Transverse colon (tissue), 4 donors: Measurements from ENCODE around the gene ELAVL1. TPM values are rescaled to one million over a fixed set of nuclear protein-coding genes. Genes with fewer than 3 reads are reported as not detected.

Source experiments
- DNase-seq: peaks from one replicate; pipeline ENCODE4 v3.0.0-alpha.2; 2019
- H3K27ac ChIP-seq, 4 donors: fragments of 200-600 bp; sonication (generic); 2 replicates each; pipeline ENCODE4 v1.5.1; 2016 to 2018; ENCODE audit warnings: inconsistent platforms in 4 of 4
- H3K27me3 ChIP-seq: fragments of 200-600 bp; sonication (generic); 2 replicates; pipeline ENCODE4 v1.5.1; 2017; ENCODE audit warnings: inconsistent platforms
- H3K36me3 ChIP-seq, 4 donors: fragments of 200-600 bp; sonication (generic); 2 replicates each; pipeline ENCODE4 v1.5.1; 2017 to 2019; ENCODE audit warnings: inconsistent platforms in 4 of 4
- H3K4me1 ChIP-seq, 4 donors: fragments of 200-600 bp; sonication (generic); 2 replicates each; pipeline ENCODE4 v1.5.1; 2017 to 2020; ENCODE audit warnings: inconsistent platforms in 4 of 4
- H3K4me3 ChIP-seq, 4 donors: fragments of 200-600 bp; sonication (generic); 1 replicate in 1 of 4; 2 replicates in 3 of 4; pipeline versions ENCODE4 v1.5.1 to v1.6.1; 2017 to 2019; ENCODE audit warnings: inconsistent platforms in 4 of 4
- H3K9me3 ChIP-seq, 2 donors: fragments of 200-600 bp; sonication (generic); 2 replicates each; pipeline ENCODE4 v1.5.1; 2017 to 2019; ENCODE audit warnings: inconsistent platforms in 2 of 2
- EP300 ChIP-seq: sonication (generic); formaldehyde crosslinking; IDR thresholded peaks from one replicate; pipeline ENCODE4 v1.6.1; 2017; ENCODE audit warnings: antibody characterized with exemption, low read depth
- POLR2A ChIP-seq: fragments of 450-650 bp; IDR thresholded peaks from one replicate; pipeline ENCODE4 v1.6.1; 2016; ENCODE audit warnings: antibody characterized with exemption, mild to moderate bottlenecking, moderate library complexity
- POLR2AphosphoS5 ChIP-seq, 3 donors: sonication (generic); formaldehyde crosslinking; IDR thresholded peaks; one replicate each; pipeline ENCODE4 v1.6.1; 2016; ENCODE audit warnings: antibody characterized with exemption in 3 of 3
- WGBS, 2 donors: methylation state at CpG; one replicate each; pipeline ENCODE4 v1.1.5; 2018; ENCODE audit warnings: low coverage in 1 of 2; 5-methylcytosine and 5-hydroxymethylcytosine counted together
- in situ Hi-C, 4 donors: fragments of 200-750 bp; cut with MboI; loops; one replicate each; pipeline versions ENCODE4 v1.15.0 to v1.15.1; 2017; ENCODE audit warnings: low sequenced_read_pairs in 3 of 4, low pct_ligation_motif_present in 1 of 4, low pct_unique_long_range_greater_than_20kb in 1 of 4
- intact Hi-C: fragments of 100-400 bp; cut with DNase I; formaldehyde crosslinking; loops from one replicate; pipeline ENCODE4 v1.15.1; 2023; ENCODE audit warnings: low total_unique reads
- total RNA-seq, 4 donors: library from RNA; depleted of rRNA; stranded (reverse); fragments of >200 nt; gene quantifications; one replicate each; pipeline ENCODE4 v1.1.0, GENCODE V29; 2016
- TF ChIP-seq, protein P1 (sequence below), 5 experiments: fragments of 200-600 bp in 3 of 5; fragments of 450-650 bp in 2 of 5; sonication (generic) in 3 of 5; IDR thresholded peaks; 1 replicate in 2 of 5; 2 replicates in 3 of 5; pipeline ENCODE4 v1.5.1; 2016 to 2017; ENCODE audit warnings: antibody characterized with exemption in 5 of 5, inconsistent platforms in 3 of 5, mild to moderate bottlenecking in 2 of 5, moderate library complexity in 1 of 5

ELAVL1 gene
- total RNA-seq, 4 donors from 2014 or later, result 11.9 to 101 (median 22.4) TPM

DNA sequence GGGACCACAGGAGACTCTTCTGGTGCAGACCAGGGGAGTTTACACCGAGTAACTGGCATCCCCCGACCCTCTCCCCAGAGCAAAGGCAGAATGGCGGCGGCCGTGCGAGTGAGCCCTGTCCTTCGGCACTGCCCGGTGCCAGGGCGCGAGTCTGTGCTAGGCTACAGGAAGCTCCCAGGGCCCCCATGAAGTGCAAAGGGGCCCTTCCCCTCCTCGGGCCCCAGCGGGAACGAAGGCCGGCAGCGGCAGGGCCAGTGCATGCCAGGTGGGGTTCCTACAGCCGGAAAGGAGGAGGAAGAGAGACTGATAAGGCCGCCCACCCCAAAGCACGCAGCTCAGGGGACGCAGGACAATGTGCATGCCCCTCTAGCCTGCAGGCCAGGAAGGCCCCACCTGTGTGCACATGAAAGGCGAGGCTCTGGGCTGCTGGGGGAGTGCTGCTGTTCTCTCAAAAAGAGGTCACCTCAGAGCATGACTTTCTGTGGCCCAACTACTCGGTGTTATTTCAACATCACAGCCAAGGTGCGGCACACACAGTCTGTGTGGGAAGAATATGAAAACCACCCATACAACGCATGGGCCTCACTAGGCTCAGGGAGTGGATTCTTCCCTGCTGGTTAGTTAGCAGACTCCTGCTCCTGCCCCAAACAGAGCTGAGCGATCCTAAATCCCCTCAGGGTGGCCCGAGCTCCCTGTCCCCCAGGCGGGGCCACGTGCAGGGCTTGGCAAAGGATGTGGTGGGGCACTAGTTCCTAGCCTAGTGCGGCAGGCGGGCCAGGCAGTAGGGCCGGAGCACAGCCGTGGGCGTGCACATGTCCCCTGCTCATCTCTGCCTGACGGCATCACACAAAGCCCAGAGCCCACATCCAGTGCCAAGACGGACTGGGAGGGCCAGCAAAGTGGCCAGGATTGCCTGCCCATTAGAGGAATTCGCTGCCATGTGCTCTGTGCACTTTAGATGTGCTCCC is 33.6 kb downstream of the ELAVL1 start:
- no peak overlapping the region for H3K27ac ChIP-seq
- TF ChIP-seq, protein P1, sequence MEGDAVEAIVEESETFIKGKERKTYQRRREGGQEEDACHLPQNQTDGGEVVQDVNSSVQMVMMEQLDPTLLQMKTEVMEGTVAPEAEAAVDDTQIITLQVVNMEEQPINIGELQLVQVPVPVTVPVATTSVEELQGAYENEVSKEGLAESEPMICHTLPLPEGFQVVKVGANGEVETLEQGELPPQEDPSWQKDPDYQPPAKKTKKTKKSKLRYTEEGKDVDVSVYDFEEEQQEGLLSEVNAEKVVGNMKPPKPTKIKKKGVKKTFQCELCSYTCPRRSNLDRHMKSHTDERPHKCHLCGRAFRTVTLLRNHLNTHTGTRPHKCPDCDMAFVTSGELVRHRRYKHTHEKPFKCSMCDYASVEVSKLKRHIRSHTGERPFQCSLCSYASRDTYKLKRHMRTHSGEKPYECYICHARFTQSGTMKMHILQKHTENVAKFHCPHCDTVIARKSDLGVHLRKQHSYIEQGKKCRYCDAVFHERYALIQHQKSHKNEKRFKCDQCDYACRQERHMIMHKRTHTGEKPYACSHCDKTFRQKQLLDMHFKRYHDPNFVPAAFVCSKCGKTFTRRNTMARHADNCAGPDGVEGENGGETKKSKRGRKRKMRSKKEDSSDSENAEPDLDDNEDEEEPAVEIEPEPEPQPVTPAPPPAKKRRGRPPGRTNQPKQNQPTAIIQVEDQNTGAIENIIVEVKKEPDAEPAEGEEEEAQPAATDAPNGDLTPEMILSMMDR (IDR thresholded peaks at IDR 0.05), result no peak
- no peak for TF ChIP-seq POLR2AphosphoS5 (IDR thresholded peaks at IDR 0.05)
- no peak for DNase-seq
- no peaks in the 10 kb centered on the region for H3K4me1 ChIP-seq
- 84 to 100% methylated on average over 4 to 35 of the region's 35 CpGs for WGBS, 2 donors
- peaks cover 0 to 24% (median 8%) of the 10 kb centered on the region in 4 donors for H3K36me3 ChIP-seq
- no peaks in the 10 kb centered on the region for H3K27me3 ChIP-seq
- no peak overlapping the region for H3K4me3 ChIP-seq
- in situ Hi-C loops, result loop anchor here in 1 of 4 donors (25.0 kb wide), 1 partner anchor 265 kb away; no protein-coding TSS in a partner anchor
- no peaks in the 10 kb centered on the region for H3K9me3 ChIP-seq
- intact Hi-C loops, result no loop called here

DNA sequence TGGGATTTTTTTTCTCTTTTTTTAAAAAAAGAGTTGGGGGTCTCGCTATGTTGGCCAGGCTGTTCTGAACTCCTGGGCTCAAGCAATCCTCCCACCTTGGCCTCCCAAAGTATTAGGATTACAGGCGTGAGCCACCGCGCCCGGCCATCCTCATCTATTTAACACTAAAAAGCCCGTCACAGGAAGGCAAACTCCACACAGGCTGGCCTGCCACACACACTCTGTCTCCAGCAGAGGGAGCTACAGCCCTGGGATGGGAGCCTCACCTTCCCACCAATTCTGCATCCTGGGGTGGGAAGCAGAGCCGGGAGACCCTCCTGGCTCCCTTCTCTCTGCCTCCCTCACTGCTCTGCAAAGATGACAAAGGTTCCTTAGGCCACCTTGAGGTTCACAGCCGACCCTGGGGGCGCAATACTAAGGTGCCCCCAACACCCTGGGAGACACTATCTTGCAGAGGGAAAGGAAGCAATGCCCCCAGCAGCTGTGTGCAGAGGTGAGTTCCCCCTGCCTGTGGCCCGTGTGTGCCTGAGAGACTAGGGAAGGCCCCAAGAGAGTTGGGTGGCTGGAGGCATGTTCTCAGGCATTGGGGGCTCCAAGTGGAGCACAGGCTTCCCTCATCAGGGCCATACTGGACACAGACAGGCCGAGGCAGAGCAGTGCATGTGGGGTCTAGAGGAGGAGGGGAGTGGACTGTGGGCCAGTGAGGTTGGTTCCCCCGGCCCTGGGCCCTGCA is 34.6 kb downstream of the ELAVL1 start:
- TF ChIP-seq, protein P1 (IDR thresholded peaks at IDR 0.05), result peak; percentile 39 to 66 (median 55)
- TF ChIP-seq POLR2A, result no peak
- H3K36me3 ChIP-seq, result peaks cover 0 to 32% (median 9%) of the 10 kb centered on the region in 4 donors
- H3K27me3 ChIP-seq, result no peaks in the 10 kb centered on the region
- H3K27ac ChIP-seq, result no peak overlapping the region
- no peaks in the 10 kb centered on the region for H3K4me1 ChIP-seq
- in situ Hi-C loops, result loop anchor here in 1 of 4 donors (25.0 kb wide), 1 partner anchor 266 kb away; no protein-coding TSS in a partner anchor
- peak; percentile 18 for DNase-seq
- no peaks in the 10 kb centered on the region for H3K9me3 ChIP-seq
- intact Hi-C loops, result no loop called here
- H3K4me3 ChIP-seq, result no peak overlapping the region
- WGBS, 2 donors, result 67 to 78% methylated on average over 6 to 12 of the region's 12 CpGs

DNA sequence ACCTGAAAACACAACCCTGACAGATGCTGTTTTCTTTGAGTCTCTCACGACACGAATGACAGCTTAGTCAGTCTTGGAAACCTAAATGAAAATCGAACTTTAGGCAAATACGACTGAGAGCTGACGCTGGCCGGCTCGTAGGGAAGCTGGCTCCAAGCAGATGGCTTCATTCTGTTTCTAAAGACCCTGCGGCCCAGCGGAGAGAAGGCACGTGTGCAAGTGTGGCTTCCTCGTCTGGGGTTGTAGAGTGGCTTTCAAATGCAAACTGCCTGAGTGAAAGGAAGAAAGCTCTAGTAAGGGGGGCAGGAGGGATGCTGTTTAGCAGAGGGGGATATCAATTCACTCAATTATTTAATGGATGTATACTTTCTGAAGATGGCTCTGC is 35.9 kb downstream of the ELAVL1 start:
- H3K27me3 ChIP-seq, result no peaks in the 10 kb centered on the region
- DNase-seq, result no peak
- H3K4me3 ChIP-seq, result no peak overlapping the region
- TF ChIP-seq EP300, result no peak
- TF ChIP-seq POLR2AphosphoS5 (IDR thresholded peaks at IDR 0.05), result no peak
- TF ChIP-seq, protein P1 (IDR thresholded peaks at IDR 0.05), result no peak
- TF ChIP-seq POLR2A, result no peak
- 72 to 91% methylated on average over 7 to 11 of the region's 11 CpGs for WGBS, 2 donors
- H3K9me3 ChIP-seq, result no peaks in the 10 kb centered on the region
- H3K4me1 ChIP-seq, result no peaks in the 10 kb centered on the region
- H3K27ac ChIP-seq, result no peak overlapping the region
- peaks cover 0 to 38% (median 9%) of the 10 kb centered on the region in 4 donors for H3K36me3 ChIP-seq
- in situ Hi-C loops (loop anchor here in 1 of 4 donors (25.0 kb wide), 1 partner anchor 268 kb away; no protein-coding TSS in a partner anchor), intact Hi-C loops (no loop called here)
